Measurements from ENCODE around the gene LTK. TPM values are rescaled to one million over a fixed set of nuclear protein-coding genes. Genes with fewer than 3 reads are reported as not detected.

The LTK gene
- total RNA-seq, 1 experiment from 2014 or later, result not detected

GRCh38 chr15:41511899-41512369 lies 1.7 kb downstream of the LTK start:
- H3K9me3 ChIP-seq (ENCODE audit: control insufficient read depth, insufficient read depth, low read depth, low read length), result no peaks in the 10 kb centered on the region
- ATAC-seq (no peak), DNase-seq (ENCODE audit: low read depth, low spot score) (no peak)
- H3K27ac ChIP-seq (ENCODE audit: low read length), result no peak overlapping the region
- TF ChIP-seq TCF7L2 (IDR thresholded peaks at IDR 0.05; ENCODE audit: low read depth, low read length) (no peak), CTCF (IDR thresholded peaks at IDR 0.05) (no peak), REST (IDR thresholded peaks at IDR 0.05; ENCODE audit: insufficient read depth in 1 of 2, low read depth in 2 of 2, low read length in 1 of 2) (no peak), POLR2AphosphoS5 (IDR thresholded peaks at IDR 0.05; ENCODE audit: low read depth, low read length) (no peak), SIN3A (IDR thresholded peaks at IDR 0.05; ENCODE audit: borderline replicate concordance, insufficient read depth, low read depth, low read length) (no peak)
- no TSS peak for BruUV-seq (replicated peaks)
- no peaks in the 10 kb centered on the region for H3K36me3 ChIP-seq (ENCODE audit: control insufficient read depth, insufficient read depth, low read length)
- peaks cover 6% of the 10 kb centered on the region for H3K4me1 ChIP-seq (ENCODE audit: control insufficient read depth, insufficient read depth, low read length)
- intact Hi-C loops (cut with micrococcal nuclease; ENCODE audit: unreplicated experiment) (no loop called here), in situ Hi-C loops (cut with HindIII; ENCODE audit: low pct_unique_long_range_greater_than_20kb, low sequenced_read_pairs) (no loop called here)
- peak overlapping the region in 1 of 2 experiments; percentile 3; a peak in 1 of 4 replicates for H3K4me3 ChIP-seq (ENCODE audit: low read depth in 2 of 2, low read length in 2 of 2)
- CTCF ChIA-PET, result no interaction called here
- POLR2A ChIA-PET, result interaction anchor here (0.6 kb wide), 1 partner anchor 118 kb away, joined by 3 read pairs; no protein-coding TSS in a partner anchor
- H3K27me3 ChIP-seq (ENCODE audit: control insufficient read depth, insufficient read depth, low read length), result no peaks in the 10 kb centered on the region

GRCh38 chr15:41511331-41511898 lies 2.2 kb downstream of the LTK start:
- in situ Hi-C loops (cut with HindIII; ENCODE audit: low pct_unique_long_range_greater_than_20kb, low sequenced_read_pairs) (no loop called here), intact Hi-C loops (cut with micrococcal nuclease; ENCODE audit: unreplicated experiment) (no loop called here)
- H3K27me3 ChIP-seq (ENCODE audit: control insufficient read depth, insufficient read depth, low read length), result no peaks in the 10 kb centered on the region
- no peaks in the 10 kb centered on the region for H3K36me3 ChIP-seq (ENCODE audit: control insufficient read depth, insufficient read depth, low read length)
- no peaks in the 10 kb centered on the region for H3K9me3 ChIP-seq (ENCODE audit: control insufficient read depth, insufficient read depth, low read depth, low read length)
- no peak overlapping the region for H3K27ac ChIP-seq (ENCODE audit: low read length)
- DNase-seq (ENCODE audit: low read depth, low spot score) (no peak), ATAC-seq (no peak)
- CTCF ChIA-PET, result no interaction called here
- peaks cover 6% of the 10 kb centered on the region for H3K4me1 ChIP-seq (ENCODE audit: control insufficient read depth, insufficient read depth, low read length)
- POLR2A ChIA-PET, result interaction anchor here (0.6 kb wide), 2 partner anchors 118 to 217 kb away, joined by 3 read pairs; no protein-coding TSS in a partner anchor
- no peak overlapping the region for H3K4me3 ChIP-seq (ENCODE audit: low read depth in 2 of 2, low read length in 2 of 2)
- TF ChIP-seq TCF7L2 (IDR thresholded peaks at IDR 0.05; ENCODE audit: low read depth, low read length), result no peak
- no TSS peak for BruUV-seq (replicated peaks)

GRCh38 chr15:41510728-41511127 lies 2.9 kb downstream of the LTK start:
- DNase-seq (ENCODE audit: low read depth, low spot score) (no peak), ATAC-seq (peak; percentile 12; the same call in 1 of the 2 replicates)
- TF ChIP-seq SIN3A (IDR thresholded peaks at IDR 0.05; ENCODE audit: borderline replicate concordance, insufficient read depth, low read depth, low read length) (no peak), TCF7L2 (IDR thresholded peaks at IDR 0.05; ENCODE audit: low read depth, low read length) (no peak), CTCF (IDR thresholded peaks at IDR 0.05) (no peak), REST (IDR thresholded peaks at IDR 0.05; ENCODE audit: insufficient read depth in 1 of 2, low read depth in 2 of 2, low read length in 1 of 2) (no peak), POLR2AphosphoS5 (IDR thresholded peaks at IDR 0.05; ENCODE audit: low read depth, low read length) (no peak)
- Histone ChIP-seq H3K4me3 (ENCODE audit: low read depth in 2 of 2, low read length in 2 of 2) (no peak overlapping the region), H3K27ac (ENCODE audit: low read length) (no peak overlapping the region), H3K9me3 (ENCODE audit: control insufficient read depth, insufficient read depth, low read depth, low read length) (no peaks in the 10 kb centered on the region), H3K4me1 (ENCODE audit: control insufficient read depth, insufficient read depth, low read length) (peaks cover 6% of the 10 kb centered on the region), H3K27me3 (ENCODE audit: control insufficient read depth, insufficient read depth, low read length) (no peaks in the 10 kb centered on the region), H3K36me3 (ENCODE audit: control insufficient read depth, insufficient read depth, low read length) (no peaks in the 10 kb centered on the region)
- POLR2A ChIA-PET, result interaction anchor here (0.6 kb wide), 1 partner anchor 216 kb away, joined by 3 read pairs; no protein-coding TSS in a partner anchor
- CTCF ChIA-PET, result no interaction called here
- intact Hi-C loops (cut with micrococcal nuclease; ENCODE audit: unreplicated experiment) (no loop called here), in situ Hi-C loops (cut with HindIII; ENCODE audit: low pct_unique_long_range_greater_than_20kb, low sequenced_read_pairs) (no loop called here)
- no TSS peak for BruUV-seq (replicated peaks)
